Ishikawa (cell line): ENCODE results near the gene PRIMPOL.

Experiments
- CEBPB ChIP-seq: IDR thresholded peaks from 2 replicates; pipeline ENCODE4 v1.6.1; 2012
- EGR1 ChIP-seq: IDR thresholded peaks from 2 replicates; pipeline ENCODE4 v1.6.1; 2012
- EP300 ChIP-seq: IDR thresholded peaks from 2 replicates; pipeline ENCODE4 v1.6.1; 2012; ENCODE audit warnings: borderline replicate concordance
- NFIC ChIP-seq: IDR thresholded peaks from 2 replicates; pipeline ENCODE4 v1.6.1; 2012
- RAD21 ChIP-seq: IDR thresholded peaks from 2 replicates; pipeline ENCODE4 v1.6.1; 2012; ENCODE audit warnings: low read depth
- TAF1 ChIP-seq: IDR thresholded peaks from 2 replicates; pipeline ENCODE4 v1.6.1; 2012; ENCODE audit warnings: low read depth, mild to moderate bottlenecking
- TEAD4 ChIP-seq: IDR thresholded peaks from 2 replicates; pipeline ENCODE4 v1.6.1; 2012
- YY1 ChIP-seq: IDR thresholded peaks from 2 replicates; pipeline ENCODE4 v1.6.1; 2012; ENCODE audit warnings: low read depth
- TF ChIP-seq, protein P1 (sequence below): IDR thresholded peaks from 2 replicates; pipeline ENCODE4 v1.6.1; 2012
- TF ChIP-seq, protein P2 (sequence below): IDR thresholded peaks from 2 replicates; pipeline ENCODE4 v1.6.1; 2012; ENCODE audit warnings: low read depth, mild to moderate bottlenecking
- TF ChIP-seq, protein P3 (sequence below): IDR thresholded peaks from 2 replicates; pipeline ENCODE4 v1.6.1; 2012

DNA sequence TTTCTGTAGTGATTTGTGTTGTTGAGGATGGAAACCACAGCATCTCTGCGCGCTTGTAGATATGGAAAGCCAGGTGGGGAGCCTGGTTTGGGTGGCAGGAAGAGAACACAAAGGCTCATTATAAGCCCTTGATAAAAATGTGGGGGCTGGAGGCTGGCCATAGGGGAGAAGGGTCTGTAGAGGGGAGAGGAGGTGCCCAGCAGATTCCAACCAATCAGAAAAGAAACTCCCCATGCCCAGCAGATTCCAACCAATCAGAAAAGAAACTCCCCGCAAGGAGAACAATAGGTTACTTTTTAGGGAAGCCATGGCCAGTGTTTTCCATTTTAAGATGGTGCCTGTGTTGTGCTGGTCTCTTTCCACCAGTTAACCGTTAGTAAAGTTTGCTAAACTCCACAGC lies 94.1 kb downstream of the PRIMPOL start:
- TF ChIP-seq, protein P1, sequence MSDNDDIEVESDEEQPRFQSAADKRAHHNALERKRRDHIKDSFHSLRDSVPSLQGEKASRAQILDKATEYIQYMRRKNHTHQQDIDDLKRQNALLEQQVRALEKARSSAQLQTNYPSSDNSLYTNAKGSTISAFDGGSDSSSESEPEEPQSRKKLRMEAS: no peak
- no peak for TF ChIP-seq NFIC
- TF ChIP-seq RAD21: no peak
- no peak for TF ChIP-seq EGR1
- TF ChIP-seq, protein P2, sequence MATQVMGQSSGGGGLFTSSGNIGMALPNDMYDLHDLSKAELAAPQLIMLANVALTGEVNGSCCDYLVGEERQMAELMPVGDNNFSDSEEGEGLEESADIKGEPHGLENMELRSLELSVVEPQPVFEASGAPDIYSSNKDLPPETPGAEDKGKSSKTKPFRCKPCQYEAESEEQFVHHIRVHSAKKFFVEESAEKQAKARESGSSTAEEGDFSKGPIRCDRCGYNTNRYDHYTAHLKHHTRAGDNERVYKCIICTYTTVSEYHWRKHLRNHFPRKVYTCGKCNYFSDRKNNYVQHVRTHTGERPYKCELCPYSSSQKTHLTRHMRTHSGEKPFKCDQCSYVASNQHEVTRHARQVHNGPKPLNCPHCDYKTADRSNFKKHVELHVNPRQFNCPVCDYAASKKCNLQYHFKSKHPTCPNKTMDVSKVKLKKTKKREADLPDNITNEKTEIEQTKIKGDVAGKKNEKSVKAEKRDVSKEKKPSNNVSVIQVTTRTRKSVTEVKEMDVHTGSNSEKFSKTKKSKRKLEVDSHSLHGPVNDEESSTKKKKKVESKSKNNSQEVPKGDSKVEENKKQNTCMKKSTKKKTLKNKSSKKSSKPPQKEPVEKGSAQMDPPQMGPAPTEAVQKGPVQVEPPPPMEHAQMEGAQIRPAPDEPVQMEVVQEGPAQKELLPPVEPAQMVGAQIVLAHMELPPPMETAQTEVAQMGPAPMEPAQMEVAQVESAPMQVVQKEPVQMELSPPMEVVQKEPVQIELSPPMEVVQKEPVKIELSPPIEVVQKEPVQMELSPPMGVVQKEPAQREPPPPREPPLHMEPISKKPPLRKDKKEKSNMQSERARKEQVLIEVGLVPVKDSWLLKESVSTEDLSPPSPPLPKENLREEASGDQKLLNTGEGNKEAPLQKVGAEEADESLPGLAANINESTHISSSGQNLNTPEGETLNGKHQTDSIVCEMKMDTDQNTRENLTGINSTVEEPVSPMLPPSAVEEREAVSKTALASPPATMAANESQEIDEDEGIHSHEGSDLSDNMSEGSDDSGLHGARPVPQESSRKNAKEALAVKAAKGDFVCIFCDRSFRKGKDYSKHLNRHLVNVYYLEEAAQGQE: no peak
- TF ChIP-seq, protein P3, sequence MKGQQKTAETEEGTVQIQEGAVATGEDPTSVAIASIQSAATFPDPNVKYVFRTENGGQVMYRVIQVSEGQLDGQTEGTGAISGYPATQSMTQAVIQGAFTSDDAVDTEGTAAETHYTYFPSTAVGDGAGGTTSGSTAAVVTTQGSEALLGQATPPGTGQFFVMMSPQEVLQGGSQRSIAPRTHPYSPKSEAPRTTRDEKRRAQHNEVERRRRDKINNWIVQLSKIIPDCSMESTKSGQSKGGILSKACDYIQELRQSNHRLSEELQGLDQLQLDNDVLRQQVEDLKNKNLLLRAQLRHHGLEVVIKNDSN: no peak
- no peak for TF ChIP-seq TEAD4
- TF ChIP-seq YY1: no peak
- no peak for TF ChIP-seq EP300
- TF ChIP-seq CEBPB: no peak
- TF ChIP-seq TAF1: no peak
